UCSD-AML1 (cell line): ENCODE measurements around the gene NAT10.
"Not testable (repeated sequence)": the region's sequence is repeated elsewhere in the genome, so short reads cannot be mapped to it uniquely, and the experiment has no call there.

Source experiments
- DNase-seq: peaks from one replicate; lab custom pipeline; 2025; ENCODE audit not compliant: unreplicated experiment; lab: John Stamatoyannopoulos, UW

NAT10 gene

GRCh38 chr11:34166806-34167740, 61.6 kb downstream of the NAT10 start:
- DNase-seq: no peak

GRCh38 chr11:34167961-34168360, 62.5 kb downstream of the NAT10 start:
- DNase-seq: no peak

DNA sequence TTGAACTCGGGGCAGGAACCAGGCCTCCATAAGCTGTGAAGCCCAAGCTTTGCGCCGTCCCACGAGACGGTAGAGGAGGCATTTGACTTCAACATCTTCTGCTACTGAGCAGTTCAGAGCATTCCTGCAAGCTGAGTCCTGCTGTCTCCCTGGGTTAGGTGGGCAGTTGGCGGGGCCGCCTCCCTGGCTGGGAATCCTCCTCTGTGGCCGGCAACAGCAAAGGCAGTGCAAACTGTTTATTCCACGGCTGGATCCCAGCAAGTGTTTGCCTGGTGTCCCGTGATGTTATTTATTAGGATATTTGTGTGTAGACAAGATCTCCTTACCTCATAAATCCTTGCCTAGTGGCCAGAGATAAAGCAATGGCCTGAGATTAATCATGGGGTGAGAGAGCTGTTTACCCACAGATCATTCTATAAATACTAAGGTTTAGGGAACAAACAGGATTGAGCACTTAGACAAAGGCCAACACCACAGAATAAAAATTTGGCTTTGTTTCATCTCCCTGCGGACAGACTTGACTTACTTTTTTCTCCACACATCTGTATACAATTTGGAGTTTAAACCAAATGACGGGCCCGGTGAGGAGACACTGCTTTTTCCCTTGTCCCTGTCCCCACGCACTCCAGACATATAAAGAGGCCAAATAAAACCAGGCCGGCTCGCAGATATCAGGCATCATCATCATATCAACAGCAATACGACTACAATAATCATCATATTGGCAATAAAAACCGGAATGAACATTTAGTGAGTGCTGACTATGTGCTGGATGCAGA, 63.4 kb downstream of the NAT10 start:
- no peak for DNase-seq

DNA sequence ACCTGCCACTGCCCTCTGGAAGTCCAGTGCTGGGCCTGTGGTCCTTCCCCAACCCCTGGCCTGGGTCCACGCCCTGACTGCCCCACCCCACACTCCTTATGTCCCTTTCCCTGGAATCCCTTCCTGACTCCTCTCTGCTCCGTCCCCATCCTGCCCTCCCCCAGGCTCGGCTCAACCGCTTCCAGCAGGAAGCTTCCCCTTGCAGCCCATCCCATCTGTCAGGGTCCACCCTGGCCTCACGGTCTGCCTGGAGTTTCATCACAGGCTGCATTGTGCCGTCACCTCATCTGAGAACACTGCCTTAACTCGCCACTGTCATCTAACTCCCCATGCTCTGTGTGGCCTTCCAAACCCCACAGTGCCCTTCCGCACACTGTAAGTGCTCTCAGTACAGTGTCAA, 64.3 kb downstream of the NAT10 start:
- DNase-seq: no peak

DNA sequence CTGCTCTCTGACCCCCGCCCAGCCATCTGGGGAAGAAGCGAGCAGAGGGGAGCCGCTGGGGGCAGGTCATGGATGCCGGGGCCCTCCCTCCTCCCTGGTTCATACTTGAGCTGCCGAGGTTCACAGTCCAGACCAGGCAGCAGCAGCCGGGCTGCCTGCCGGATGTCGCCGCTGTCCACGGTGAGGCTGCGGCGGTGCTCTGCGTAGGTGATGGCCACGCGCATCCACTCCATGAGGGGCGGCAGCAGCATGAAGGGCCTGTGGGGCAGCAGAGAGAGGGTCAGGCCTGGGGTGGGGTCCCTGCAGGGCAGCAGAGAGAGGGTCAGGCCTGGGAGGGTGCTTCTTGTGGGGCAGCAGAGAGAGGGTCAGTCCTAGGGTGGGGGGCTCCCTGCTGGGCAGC, 67.6 kb downstream of the NAT10 start:
- DNase-seq: no peak

DNA sequence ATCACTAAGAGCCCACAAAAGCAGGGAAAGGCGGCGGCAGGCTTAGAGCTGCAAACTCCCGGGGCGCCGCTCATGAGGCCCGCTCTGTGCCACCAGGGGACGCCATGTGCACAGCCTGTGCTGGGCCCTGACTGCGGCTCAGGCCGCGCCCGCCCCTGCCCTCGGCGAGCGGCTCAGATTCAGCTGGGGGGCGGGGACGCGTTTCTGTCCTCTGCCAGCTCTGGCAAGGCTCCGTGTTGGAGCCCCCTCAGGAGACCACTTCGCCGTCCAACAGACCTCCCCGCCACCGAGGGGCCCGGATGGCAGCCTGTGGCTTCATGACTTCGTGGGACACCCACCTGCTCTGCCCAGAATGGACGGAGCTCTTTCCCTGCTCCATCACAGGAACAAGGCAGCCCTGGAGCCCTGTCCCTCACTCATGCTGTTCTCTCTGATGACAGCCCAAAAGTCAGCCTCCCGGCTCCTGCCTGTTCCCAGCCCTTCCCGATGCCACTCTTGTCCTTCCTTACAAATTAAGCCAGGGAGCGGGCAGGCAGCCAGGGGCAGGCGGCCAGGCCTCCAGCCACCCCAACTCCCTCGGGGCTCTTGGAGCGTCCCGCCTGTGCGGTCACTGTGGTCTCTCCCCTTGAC, 69.1 kb downstream of the NAT10 start:
- DNase-seq: peak; percentile 79

GRCh38 chr11:34175284-34176019, 70.0 kb downstream of the NAT10 start:
- DNase-seq: no peak

- no peak for DNase-seq
Observed at GRCh38 chr11:34176751-34177209, 71.4 kb downstream of the NAT10 start.

DNA sequence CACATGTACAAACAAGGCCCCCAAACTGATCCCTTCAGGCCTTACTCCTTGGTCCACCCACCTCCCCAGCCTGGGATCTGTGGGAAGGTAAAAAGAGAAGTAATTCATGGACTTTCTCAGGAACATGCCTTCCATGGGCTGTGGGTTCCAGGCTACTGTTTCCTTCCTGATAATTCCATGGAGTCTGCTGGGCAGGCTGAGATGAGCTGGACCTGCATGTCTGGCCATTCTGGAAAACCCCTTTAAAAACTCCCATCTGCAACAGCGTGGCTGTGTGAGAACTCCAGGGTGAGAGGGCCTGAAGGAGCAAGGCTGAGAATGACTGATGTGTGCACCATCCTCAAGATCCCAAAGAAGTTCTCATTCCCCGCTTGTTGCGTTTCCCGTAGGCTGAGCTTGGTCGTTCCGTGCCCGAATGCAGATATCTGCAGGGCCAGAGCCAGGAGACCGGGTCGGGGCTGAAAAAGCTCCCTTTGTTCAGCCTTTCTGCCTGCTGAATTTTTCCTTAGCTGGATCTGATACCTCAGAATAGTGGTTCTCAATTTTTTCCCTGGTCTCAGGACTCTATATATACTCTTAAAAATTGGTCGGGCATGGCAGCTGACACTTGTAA, 72.9 kb downstream of the NAT10 start:
- DNase-seq: no peak

- DNase-seq: no peak
Observed at GRCh38 chr11:34179026-34179675, 73.7 kb downstream of the NAT10 start.

DNA sequence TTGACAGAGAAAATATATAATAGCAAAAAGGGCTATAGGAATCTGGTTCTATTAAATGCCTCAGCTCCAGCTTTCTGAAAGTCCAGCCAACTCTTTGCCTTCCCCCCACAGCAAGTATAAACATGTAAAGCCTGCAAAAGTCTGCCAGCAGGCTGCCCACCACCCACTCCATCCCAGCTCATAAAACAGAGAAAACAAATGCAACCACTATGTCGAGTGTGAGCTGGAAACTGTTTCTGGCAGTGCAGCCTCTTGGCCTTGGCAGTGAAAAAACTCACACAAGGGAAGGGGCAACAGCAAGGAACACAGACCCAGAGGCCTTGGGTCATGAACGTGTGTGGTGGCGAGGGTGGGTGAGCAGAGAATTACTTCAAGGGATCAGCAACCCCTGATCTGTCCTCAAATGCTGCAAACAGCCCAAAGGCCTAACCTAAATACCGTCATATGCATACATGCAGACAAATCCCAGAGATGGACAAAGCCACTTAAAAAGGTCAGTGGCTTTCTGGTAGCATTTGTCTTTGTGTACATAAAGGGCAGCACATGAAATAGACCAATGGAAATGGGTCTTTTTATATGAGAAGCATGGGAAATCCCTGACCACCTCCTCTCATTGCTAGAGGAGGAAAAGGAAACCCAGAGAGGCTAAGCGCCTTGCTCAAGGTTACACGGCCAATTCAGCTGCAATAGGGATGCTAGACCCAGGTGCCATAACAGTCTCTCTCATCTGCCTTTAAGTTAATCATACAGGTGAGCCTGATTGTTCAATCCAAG, 74.8 kb downstream of the NAT10 start:
- DNase-seq: no peak

GRCh38 chr11:34180814-34181165, 75.4 kb downstream of the NAT10 start:
- DNase-seq: not testable (repeated sequence)

GRCh38 chr11:34181251-34181650, 75.8 kb downstream of the NAT10 start:
- DNase-seq: no peak

DNA sequence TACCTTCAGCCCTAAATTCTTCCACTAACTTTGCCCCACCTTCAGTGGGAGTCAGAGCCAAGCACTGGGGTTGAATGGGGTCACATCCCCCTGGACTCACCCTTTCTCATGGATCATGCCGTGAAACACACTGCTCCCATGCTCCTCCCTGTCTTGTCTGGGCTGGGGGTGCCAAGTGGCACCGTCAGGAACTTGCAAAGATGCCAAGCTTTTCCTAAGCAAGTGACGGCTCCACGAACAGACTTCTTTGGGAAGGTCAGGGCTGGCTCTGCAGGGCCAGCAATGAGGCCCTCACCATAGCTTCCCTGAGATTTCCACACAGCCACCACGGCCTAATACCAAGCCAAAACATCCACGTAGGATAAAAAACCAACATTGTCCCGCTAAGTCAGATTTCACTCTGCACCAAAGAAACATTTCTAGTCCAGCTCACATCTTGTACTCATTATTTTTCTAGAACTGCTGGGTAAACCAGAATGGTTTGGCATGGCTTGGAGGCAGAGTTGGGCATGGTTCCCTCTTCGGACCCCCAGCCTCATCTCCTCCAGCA, 76.5 kb downstream of the NAT10 start:
- no peak for DNase-seq

- DNase-seq: no peak
Observed at GRCh38 chr11:34182425-34182824, 77.0 kb downstream of the NAT10 start.

- no peak for DNase-seq
Observed at GRCh38 chr11:34182921-34183685, 77.7 kb downstream of the NAT10 start.

DNA sequence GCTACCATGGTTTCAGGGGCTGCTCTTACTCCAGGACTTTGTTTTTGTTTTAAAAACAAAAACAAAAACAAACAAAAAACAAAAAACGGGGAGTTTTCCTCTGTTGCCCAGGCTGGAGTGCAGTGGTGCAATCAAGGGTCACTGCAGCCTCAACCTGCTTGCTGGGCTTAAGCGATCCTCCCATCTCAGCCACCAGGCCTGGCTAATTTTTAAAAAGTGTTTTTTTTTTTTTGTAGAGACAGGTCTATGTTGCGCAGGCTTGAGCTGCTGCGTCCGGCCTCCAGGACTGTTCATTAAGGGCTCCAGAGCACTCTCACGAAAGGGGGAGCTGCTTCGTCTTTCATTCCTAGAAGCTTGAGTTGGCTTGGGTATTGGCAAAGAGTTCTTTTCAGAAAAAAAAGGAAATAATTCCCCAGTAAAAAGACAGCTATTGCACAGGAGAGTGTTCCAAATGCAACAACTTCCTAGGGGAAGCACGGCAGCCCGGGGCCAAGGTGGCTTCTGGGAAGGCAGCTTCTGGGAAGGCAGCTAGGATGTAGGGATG, 78.5 kb downstream of the NAT10 start:
- no peak for DNase-seq

- DNase-seq: no peak
Observed at GRCh38 chr11:34184505-34185015, 79.1 kb downstream of the NAT10 start.
